HS-5 (cell line): ENCODE measurements around the gene NR1I3.

Source experiments
- DNase-seq: peaks from one replicate; pipeline ENCODE4 v3.0.0-alpha.2; 2012; ENCODE audit warnings: low read depth

Gene NR1I3

GRCh38 chr1:161196111-161196510 is 41.9 kb downstream of the NR1I3 start:
- DNase-seq, result no peak

- DNase-seq, result no peak
These were observed 42.8 kb downstream of the NR1I3 start for GRCh38 chr1:161195171-161195570.

- DNase-seq, result no peak
These were observed 44.3 kb downstream of the NR1I3 start for GRCh38 chr1:161193561-161194235.

- DNase-seq, result no peak
These were observed 45.2 kb downstream of the NR1I3 start for GRCh38 chr1:161192476-161193465.

GRCh38 chr1:161191971-161192370 is 46.0 kb downstream of the NR1I3 start:
- DNase-seq, result no peak

- DNase-seq, result no peak
These were observed 47.0 kb downstream of the NR1I3 start for GRCh38 chr1:161190962-161191521.

- DNase-seq, result no peak
These were observed 49.0 kb downstream of the NR1I3 start for GRCh38 chr1:161189036-161189435.

- DNase-seq, result no peak
These were observed 49.6 kb downstream of the NR1I3 start for GRCh38 chr1:161188381-161188780.

- DNase-seq, result no peak
These were observed 50.7 kb downstream of the NR1I3 start for GRCh38 chr1:161187311-161187710.

GRCh38 chr1:161185732-161186311 is 52.2 kb downstream of the NR1I3 start:
- DNase-seq, result no peak

- DNase-seq, result no peak
These were observed 52.7 kb downstream of the NR1I3 start for GRCh38 chr1:161185282-161185682.

GRCh38 chr1:161182214-161182613 is 55.8 kb downstream of the NR1I3 start:
- peak; percentile 80 for DNase-seq

- no peak for DNase-seq
These were observed 57.4 kb downstream of the NR1I3 start for GRCh38 chr1:161180639-161181038.

GRCh38 chr1:161179698-161180097 is 58.3 kb downstream of the NR1I3 start:
- no peak for DNase-seq
